Activated B cell treated with CpG ODN at 0.5 μM for 24 hours (primary cell): ENCODE results near the gene ZHX3. TPM values are rescaled to one million over a fixed set of nuclear protein-coding genes. Genes with fewer than 3 reads are reported as not detected.

Source experiments
- ATAC-seq: fragments of 200-7000 bp; cut with Tn5 transposase; one replicate; pipeline ENCODE4 v1.10.0; 2021; ENCODE audit warnings: low read depth, mild to moderate bottlenecking, moderate library complexity
- CTCF ChIA-PET: fragments of 350-600 bp; sonication (Branson Sonifier 250); formaldehyde crosslinking; loops from one replicate; lab custom pipeline; 2021; ENCODE audit warnings: antibody characterized with exemption; lab: Charles Lee
- POLR2A ChIA-PET: fragments of 350-600 bp; sonication (Branson Sonifier 250); formaldehyde crosslinking; loops from one replicate; lab custom pipeline; 2021; ENCODE audit warnings: antibody characterized with exemption; lab: Charles Lee
- DNase-seq: peaks from one replicate; pipeline ENCODE4 v3.0.0; 2022
- H3K27ac Mint-ChIP-seq: one replicate; pipeline ENCODE4 v1.8.0; 2020; ENCODE audit warnings: mixed read lengths
- H3K27me3 Mint-ChIP-seq: one replicate; pipeline ENCODE4 v1.8.0; 2021; ENCODE audit warnings: mixed read lengths
- H3K36me3 Mint-ChIP-seq: one replicate; pipeline ENCODE4 v1.8.0; 2021; ENCODE audit warnings: low read depth, mixed read lengths
- H3K4me1 Mint-ChIP-seq: one replicate; pipeline ENCODE4 v1.8.0; 2021; ENCODE audit warnings: mixed read lengths
- H3K4me3 Mint-ChIP-seq: one replicate; pipeline ENCODE4 v1.8.0; 2020; ENCODE audit warnings: mild to moderate bottlenecking, mixed read lengths
- H3K9me3 Mint-ChIP-seq: one replicate; pipeline ENCODE4 v1.8.0; 2020; ENCODE audit warnings: mixed read lengths
- intact Hi-C: fragments of 100-400 bp; cut with micrococcal nuclease; formaldehyde crosslinking; loops from one replicate; pipeline ENCODE4 v1.15.1; 2024
- total RNA-seq: library from RNA; stranded (reverse); gene quantifications from 2 replicates; pipeline ENCODE4 v1.2.3, GENCODE V29; 2022
- TF ChIP-seq, protein P1 (sequence below): fragments of 200-600 bp; IDR thresholded peaks from one replicate; pipeline ENCODE4 v1.8.0; 2022; ENCODE audit warnings: antibody characterized with exemption, mild to moderate bottlenecking

Gene ZHX3
- total RNA-seq, 1 donor from 2014 or later = 21.2 TPM

DNA sequence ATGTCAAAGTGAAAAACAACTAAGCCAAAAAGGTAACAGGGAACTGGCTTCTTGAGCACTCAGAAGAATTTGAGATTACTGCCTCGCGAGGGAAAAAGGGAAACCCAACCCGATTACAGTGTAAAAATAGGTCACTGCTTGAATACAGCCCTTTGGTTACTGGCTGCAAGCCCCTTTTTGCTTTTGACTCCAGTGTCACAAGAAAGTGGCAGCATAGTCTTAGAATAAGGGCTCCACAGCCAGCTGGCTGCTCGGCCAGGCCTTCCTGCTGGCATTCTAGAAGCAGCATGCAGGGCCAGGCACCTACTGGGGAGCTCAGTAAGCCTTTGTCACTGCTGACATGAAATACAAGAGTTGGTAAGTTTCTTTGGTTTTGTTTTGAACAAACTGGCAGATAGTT lies 83.0 kb downstream of the ZHX3 start:
- no peak for ATAC-seq
- no peak overlapping the region for H3K4me3 Mint-ChIP-seq
- no peaks in the 10 kb centered on the region for H3K27me3 Mint-ChIP-seq
- no peak for DNase-seq
- peaks cover 26% of the 10 kb centered on the region for H3K4me1 Mint-ChIP-seq
- H3K36me3 Mint-ChIP-seq = peaks cover 5% of the 10 kb centered on the region
- H3K27ac Mint-ChIP-seq = no peak overlapping the region
- POLR2A ChIA-PET = no interaction called here
- intact Hi-C loops = no loop called here
- TF ChIP-seq, protein P1, sequence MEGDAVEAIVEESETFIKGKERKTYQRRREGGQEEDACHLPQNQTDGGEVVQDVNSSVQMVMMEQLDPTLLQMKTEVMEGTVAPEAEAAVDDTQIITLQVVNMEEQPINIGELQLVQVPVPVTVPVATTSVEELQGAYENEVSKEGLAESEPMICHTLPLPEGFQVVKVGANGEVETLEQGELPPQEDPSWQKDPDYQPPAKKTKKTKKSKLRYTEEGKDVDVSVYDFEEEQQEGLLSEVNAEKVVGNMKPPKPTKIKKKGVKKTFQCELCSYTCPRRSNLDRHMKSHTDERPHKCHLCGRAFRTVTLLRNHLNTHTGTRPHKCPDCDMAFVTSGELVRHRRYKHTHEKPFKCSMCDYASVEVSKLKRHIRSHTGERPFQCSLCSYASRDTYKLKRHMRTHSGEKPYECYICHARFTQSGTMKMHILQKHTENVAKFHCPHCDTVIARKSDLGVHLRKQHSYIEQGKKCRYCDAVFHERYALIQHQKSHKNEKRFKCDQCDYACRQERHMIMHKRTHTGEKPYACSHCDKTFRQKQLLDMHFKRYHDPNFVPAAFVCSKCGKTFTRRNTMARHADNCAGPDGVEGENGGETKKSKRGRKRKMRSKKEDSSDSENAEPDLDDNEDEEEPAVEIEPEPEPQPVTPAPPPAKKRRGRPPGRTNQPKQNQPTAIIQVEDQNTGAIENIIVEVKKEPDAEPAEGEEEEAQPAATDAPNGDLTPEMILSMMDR = no peak
- CTCF ChIA-PET = interaction anchor here (2.5 to 4.4 kb wide), 2 partner anchors 11 to 100 kb away, joined by 11 to 51 read pairs; no protein-coding TSS in a partner anchor
- H3K9me3 Mint-ChIP-seq = no peaks in the 10 kb centered on the region

DNA sequence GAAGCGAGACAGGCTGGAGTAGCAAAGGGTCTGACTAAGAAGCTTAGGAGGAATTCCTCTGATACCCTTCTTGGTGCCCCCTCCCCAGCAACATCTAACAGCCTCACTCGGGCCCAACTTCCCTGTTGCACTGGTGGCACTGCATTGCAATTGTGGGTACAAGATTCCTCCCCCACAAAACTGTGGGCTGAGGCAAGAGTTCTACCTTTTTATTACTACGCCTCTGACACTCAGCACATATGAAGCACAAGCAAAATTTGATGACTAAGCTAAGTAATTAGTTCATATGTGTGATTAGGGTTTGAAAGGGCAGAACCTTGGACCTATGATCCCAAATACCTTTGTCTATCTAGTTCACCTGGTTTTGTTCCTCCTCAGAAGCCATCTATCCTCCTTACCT lies 83.5 kb downstream of the ZHX3 start:
- TF ChIP-seq, protein P1 = no peak
- CTCF ChIA-PET = interaction anchor here (2.2 to 4.4 kb wide), 4 partner anchors 10 to 106 kb away, joined by 11 to 51 read pairs (median 17); partner anchors contain the start of gene LPIN3

DNA sequence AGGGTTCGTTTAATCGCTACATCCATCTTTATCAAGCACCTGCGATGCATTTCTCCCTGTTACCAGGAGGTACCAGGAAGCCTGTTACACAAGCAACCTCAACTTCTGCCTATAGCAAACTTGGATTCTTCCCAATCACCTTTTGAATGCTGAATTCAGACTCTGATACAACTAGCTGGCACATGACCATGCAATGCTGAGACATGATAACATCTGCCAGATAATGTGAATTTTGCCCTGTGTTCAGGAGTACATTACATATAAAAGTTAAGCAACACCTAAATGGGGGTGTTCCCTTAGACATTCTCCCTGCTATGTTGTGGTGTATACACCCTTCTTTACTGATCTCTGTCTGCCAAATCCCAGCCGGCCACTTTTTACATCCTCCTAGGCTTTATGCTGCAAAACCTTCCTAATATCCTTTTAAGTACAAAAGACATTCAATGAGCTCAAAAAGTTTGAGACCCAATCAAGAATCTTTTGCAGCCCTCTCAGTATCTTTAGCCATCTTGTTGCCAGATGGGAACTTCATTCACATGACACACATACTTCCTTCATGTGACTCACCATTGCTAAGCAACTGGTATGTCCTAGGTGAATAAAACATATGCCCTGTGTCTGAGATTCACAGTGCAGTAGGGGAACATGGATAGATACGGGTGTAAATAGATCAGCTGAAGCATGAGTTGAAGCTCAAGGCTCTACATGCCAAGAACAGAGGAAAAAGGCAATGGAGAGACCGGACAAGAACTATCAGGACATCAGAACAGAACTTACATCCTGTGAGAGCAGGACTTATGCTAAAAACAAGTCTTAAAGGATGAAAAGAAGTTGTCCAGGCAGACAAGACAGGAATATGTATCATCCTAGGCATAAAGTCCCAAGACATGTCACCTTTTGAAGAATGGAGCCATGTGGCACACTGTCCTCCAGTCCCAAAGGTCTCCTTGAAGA lies 84.3 kb downstream of the ZHX3 start:
- TF ChIP-seq, protein P1 = no peak
- Mint-ChIP-seq H3K4me3 (no peak overlapping the region), H3K4me1 (peaks cover 26% of the 10 kb centered on the region), H3K27me3 (no peaks in the 10 kb centered on the region), H3K36me3 (peaks cover 3% of the 10 kb centered on the region), H3K27ac (peak overlapping the region; percentile 36), H3K9me3 (no peaks in the 10 kb centered on the region)
- ChIA-PET POLR2A (interaction anchor here (0.7 to 1.6 kb wide), 3 partner anchors 84 to 99 kb away, joined by 3 to 4 read pairs (median 3); partner anchors contain the start of gene ZHX3), CTCF (interaction anchor here (0.7 to 4.4 kb wide), 14 partner anchors 8 to 242 kb away, joined by 3 to 51 read pairs (median 4); partner anchors contain the start of gene LPIN3)
- intact Hi-C loops = loop anchor here (1.0 to 2.0 kb wide), 6 partner anchors 16 to 265 kb away; partner anchors contain the start of genes LPIN3 and ZHX3
- DNase-seq (no peak), ATAC-seq (peak; percentile 56)

More for the DNA sequence above, 83.5 kb downstream of the ZHX3 start:
- Mint-ChIP-seq H3K36me3 (peaks cover 3% of the 10 kb centered on the region), H3K4me1 (peaks cover 26% of the 10 kb centered on the region), H3K9me3 (no peaks in the 10 kb centered on the region), H3K4me3 (no peak overlapping the region), H3K27me3 (no peaks in the 10 kb centered on the region), H3K27ac (no peak overlapping the region)
- POLR2A ChIA-PET = no interaction called here
- intact Hi-C loops = no loop called here
- no peak for ATAC-seq
- DNase-seq = no peak

DNA sequence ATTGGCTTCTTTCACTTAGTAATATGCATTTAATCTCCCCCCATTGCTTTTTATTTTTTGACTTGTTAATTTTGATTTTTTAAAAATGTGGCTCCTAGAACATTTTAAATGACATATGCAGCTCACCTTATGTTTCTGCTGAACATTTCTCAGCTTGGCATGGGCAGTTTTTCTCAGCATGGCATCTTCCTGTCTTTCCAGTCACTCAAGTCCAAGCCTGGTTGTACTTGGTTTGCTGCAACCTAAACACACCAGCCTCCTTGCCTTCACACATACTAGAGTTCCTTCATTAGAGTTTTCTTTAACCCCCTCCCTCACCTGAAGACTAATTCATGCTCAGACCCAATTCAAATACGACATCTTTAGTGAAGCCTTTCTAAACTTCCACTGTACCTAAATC lies 86.4 kb downstream of the ZHX3 start:
- TF ChIP-seq, protein P1 = no peak
- no peaks in the 10 kb centered on the region for H3K27me3 Mint-ChIP-seq
- intact Hi-C loops = no loop called here
- POLR2A ChIA-PET = no interaction called here
- H3K27ac Mint-ChIP-seq = no peak overlapping the region
- no peaks in the 10 kb centered on the region for H3K36me3 Mint-ChIP-seq
- CTCF ChIA-PET = interaction anchor here (0.8 to 4.4 kb wide), 4 partner anchors 17 to 108 kb away, joined by 3 to 51 read pairs (median 10); no protein-coding TSS in a partner anchor
- H3K4me3 Mint-ChIP-seq = no peak overlapping the region
- no peaks in the 10 kb centered on the region for H3K9me3 Mint-ChIP-seq
- H3K4me1 Mint-ChIP-seq = peaks cover 26% of the 10 kb centered on the region
- no peak for DNase-seq
- no peak for ATAC-seq

DNA sequence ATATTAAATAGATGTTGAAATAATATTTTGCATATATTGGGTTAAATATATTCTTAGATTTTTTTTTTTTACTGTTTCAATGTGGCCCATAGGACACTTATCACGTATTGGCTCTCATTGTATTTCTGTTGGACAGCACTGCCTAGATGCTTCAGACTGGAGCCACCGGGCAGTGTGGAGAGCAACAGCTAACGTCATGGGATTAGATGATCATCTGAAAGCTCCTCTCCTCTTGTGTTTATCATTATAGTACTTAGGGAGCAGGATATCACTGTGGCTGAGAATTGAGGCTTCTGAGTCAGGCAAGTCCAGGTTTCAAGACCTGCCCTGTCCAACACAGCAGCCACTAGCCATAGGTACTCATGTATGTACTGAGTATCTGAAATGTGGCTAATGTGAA lies 87.4 kb downstream of the ZHX3 start:
- TF ChIP-seq, protein P1 = no peak
- no peak overlapping the region for H3K4me3 Mint-ChIP-seq
- H3K4me1 Mint-ChIP-seq = peaks cover 24% of the 10 kb centered on the region
- H3K27me3 Mint-ChIP-seq = no peaks in the 10 kb centered on the region
- CTCF ChIA-PET = no interaction called here
- DNase-seq = no peak
- POLR2A ChIA-PET = no interaction called here
- intact Hi-C loops = no loop called here
- no peak overlapping the region for H3K27ac Mint-ChIP-seq
- ATAC-seq = no peak
- no peaks in the 10 kb centered on the region for H3K36me3 Mint-ChIP-seq
- no peaks in the 10 kb centered on the region for H3K9me3 Mint-ChIP-seq
